ENCODE results near the gene CGREF1. TPM values are rescaled to one million over a fixed set of nuclear protein-coding genes. Genes with fewer than 3 reads are reported as not detected.

The CGREF1 gene
- polyA plus RNA-seq, 4 donors, result 3.8 to 7.8 (median 4.5) TPM

- 63 to 73% (median 63%) methylated on average over 3 of the region's 3 CpGs for WGBS, 3 donors
- FAIRE-seq, result no peak
- H3K4me3 ChIP-seq (ENCODE audit: low read depth in 1 of 3, low read length in 3 of 3), result no peak overlapping the region
- DNase-seq, result no peak
- no peaks in the 10 kb centered on the region for H3K9me3 ChIP-seq (ENCODE audit: control insufficient read depth in 2 of 2, insufficient read depth in 1 of 2, low read depth in 1 of 2, low read length in 1 of 2)
- no peaks in the 10 kb centered on the region for H3K27me3 ChIP-seq (ENCODE audit: control insufficient read depth in 3 of 3, insufficient read depth in 3 of 3, low read length in 3 of 3)
- peaks cover 2 to 91% (median 26%) of the 10 kb centered on the region in 3 donors for H3K36me3 ChIP-seq (ENCODE audit: control insufficient read depth in 3 of 3, insufficient read depth in 2 of 3, low read depth in 1 of 3, low read length in 3 of 3)
- H3K27ac ChIP-seq (ENCODE audit: low read depth in 1 of 3, low read length in 2 of 3), result peak overlapping the region in 1 of 3 donors; percentile 14
- H3K4me1 ChIP-seq (ENCODE audit: control insufficient read depth in 3 of 3, insufficient read depth in 2 of 3, low read depth in 1 of 3, low read length in 2 of 3), result peaks cover 0 to 49% (median 11%) of the 10 kb centered on the region in 3 donors
Measured at GRCh38 chr2:27096748-27097297, 22.1 kb downstream of the CGREF1 start.

- H3K4me3 ChIP-seq (ENCODE audit: low read depth in 1 of 3, low read length in 3 of 3), result peak overlapping the region in 1 of 3 donors; percentile 9
- WGBS, 3 donors, result 33 to 53% (median 47%) methylated on average over 18 of the region's 18 CpGs
- peaks cover 0 to 57% (median 11%) of the 10 kb centered on the region in 3 donors for H3K4me1 ChIP-seq (ENCODE audit: control insufficient read depth in 3 of 3, insufficient read depth in 2 of 3, low read depth in 1 of 3, low read length in 2 of 3)
- DNase-seq, result peak; percentile 74 to 78
- peaks cover 2 to 88% (median 26%) of the 10 kb centered on the region in 3 donors for H3K36me3 ChIP-seq (ENCODE audit: control insufficient read depth in 3 of 3, insufficient read depth in 2 of 3, low read depth in 1 of 3, low read length in 3 of 3)
- peak overlapping the region in 1 of 3 donors; percentile 79 for H3K27ac ChIP-seq (ENCODE audit: low read depth in 1 of 3, low read length in 2 of 3)
- H3K9me3 ChIP-seq (ENCODE audit: control insufficient read depth in 2 of 2, insufficient read depth in 1 of 2, low read depth in 1 of 2, low read length in 1 of 2), result no peaks in the 10 kb centered on the region
- H3K27me3 ChIP-seq (ENCODE audit: control insufficient read depth in 3 of 3, insufficient read depth in 3 of 3, low read length in 3 of 3), result no peaks in the 10 kb centered on the region
- FAIRE-seq, result no peak
Measured at GRCh38 chr2:27095745-27096651, 22.9 kb downstream of the CGREF1 start.

GRCh38 chr2:27095427-27095744, 23.5 kb downstream of the CGREF1 start:
- Histone ChIP-seq H3K4me3 (ENCODE audit: low read depth in 1 of 3, low read length in 3 of 3) (no peak overlapping the region), H3K27ac (ENCODE audit: low read depth in 1 of 3, low read length in 2 of 3) (peak overlapping the region in 1 of 3 donors; percentile 79)
- no peak for DNase-seq

GRCh38 chr2:27094353-27094984, 24.5 kb downstream of the CGREF1 start:
- DNase-seq, result no peak
- H3K4me3 ChIP-seq (ENCODE audit: low read depth in 1 of 3, low read length in 3 of 3), result no peak overlapping the region
- no peaks in the 10 kb centered on the region for H3K9me3 ChIP-seq (ENCODE audit: control insufficient read depth in 2 of 2, insufficient read depth in 1 of 2, low read depth in 1 of 2, low read length in 1 of 2)
- peaks cover 0 to 63% (median 11%) of the 10 kb centered on the region in 3 donors for H3K4me1 ChIP-seq (ENCODE audit: control insufficient read depth in 3 of 3, insufficient read depth in 2 of 3, low read depth in 1 of 3, low read length in 2 of 3)
- peaks cover 0 to 80% (median 17%) of the 10 kb centered on the region in 3 donors for H3K36me3 ChIP-seq (ENCODE audit: control insufficient read depth in 3 of 3, insufficient read depth in 2 of 3, low read depth in 1 of 3, low read length in 3 of 3)
- WGBS, 3 donors, result 80 to 90% (median 85%) methylated on average over 24 of the region's 24 CpGs
- peak overlapping the region in 2 of 3 donors; percentile 14 to 79 for H3K27ac ChIP-seq (ENCODE audit: low read depth in 1 of 3, low read length in 2 of 3)
- no peak for FAIRE-seq
- no peaks in the 10 kb centered on the region for H3K27me3 ChIP-seq (ENCODE audit: control insufficient read depth in 3 of 3, insufficient read depth in 3 of 3, low read length in 3 of 3)

More at GRCh38 chr2:27095427-27095744, 23.5 kb downstream of the CGREF1 start:
- H3K9me3 ChIP-seq (ENCODE audit: control insufficient read depth in 2 of 2, insufficient read depth in 1 of 2, low read depth in 1 of 2, low read length in 1 of 2), result no peaks in the 10 kb centered on the region
- H3K4me1 ChIP-seq (ENCODE audit: control insufficient read depth in 3 of 3, insufficient read depth in 2 of 3, low read depth in 1 of 3, low read length in 2 of 3), result peaks cover 0 to 61% (median 11%) of the 10 kb centered on the region in 3 donors
- no peaks in the 10 kb centered on the region for H3K27me3 ChIP-seq (ENCODE audit: control insufficient read depth in 3 of 3, insufficient read depth in 3 of 3, low read length in 3 of 3)
- WGBS, 3 donors, result 75 to 91% (median 83%) methylated on average over 2 of the region's 2 CpGs
- peaks cover under 1 to 87% (median 25%) of the 10 kb centered on the region in 3 donors for H3K36me3 ChIP-seq (ENCODE audit: control insufficient read depth in 3 of 3, insufficient read depth in 2 of 3, low read depth in 1 of 3, low read length in 3 of 3)
- FAIRE-seq, result no peak

GRCh38 chr2:27093430-27094352, 25.2 kb downstream of the CGREF1 start:
- Histone ChIP-seq H3K27me3 (ENCODE audit: control insufficient read depth in 3 of 3, insufficient read depth in 3 of 3, low read length in 3 of 3) (no peaks in the 10 kb centered on the region), H3K27ac (ENCODE audit: low read depth in 1 of 3, low read length in 2 of 3) (peak overlapping the region; percentile 16 to 83 (median 79)), H3K9me3 (ENCODE audit: control insufficient read depth in 2 of 2, insufficient read depth in 1 of 2, low read depth in 1 of 2, low read length in 1 of 2) (no peaks in the 10 kb centered on the region), H3K36me3 (ENCODE audit: control insufficient read depth in 3 of 3, insufficient read depth in 2 of 3, low read depth in 1 of 3, low read length in 3 of 3) (peaks cover 0 to 80% (median 9%) of the 10 kb centered on the region in 3 donors), H3K4me1 (ENCODE audit: control insufficient read depth in 3 of 3, insufficient read depth in 2 of 3, low read depth in 1 of 3, low read length in 2 of 3) (peaks cover 0 to 69% (median 11%) of the 10 kb centered on the region in 3 donors), H3K4me3 (ENCODE audit: low read depth in 1 of 3, low read length in 3 of 3) (no peak overlapping the region)
- 41 to 73% (median 52%) methylated on average over 6 of the region's 6 CpGs for WGBS, 3 donors
- DNase-seq (peak; percentile 78 to 80), FAIRE-seq (no peak)

GRCh38 chr2:27092696-27093429, 26.1 kb downstream of the CGREF1 start:
- Histone ChIP-seq H3K4me3 (ENCODE audit: low read depth in 1 of 3, low read length in 3 of 3) (no peak overlapping the region), H3K27me3 (ENCODE audit: control insufficient read depth in 3 of 3, insufficient read depth in 3 of 3, low read length in 3 of 3) (no peaks in the 10 kb centered on the region), H3K27ac (ENCODE audit: low read depth in 1 of 3, low read length in 2 of 3) (peak overlapping the region; percentile 52 to 83 (median 79)), H3K4me1 (ENCODE audit: control insufficient read depth in 3 of 3, insufficient read depth in 2 of 3, low read depth in 1 of 3, low read length in 2 of 3) (peaks cover 0 to 69% (median 11%) of the 10 kb centered on the region in 3 donors), H3K9me3 (ENCODE audit: control insufficient read depth in 2 of 2, insufficient read depth in 1 of 2, low read depth in 1 of 2, low read length in 1 of 2) (no peaks in the 10 kb centered on the region), H3K36me3 (ENCODE audit: control insufficient read depth in 3 of 3, insufficient read depth in 2 of 3, low read depth in 1 of 3, low read length in 3 of 3) (peaks cover 0 to 72% (median 9%) of the 10 kb centered on the region in 3 donors)
- 20 to 52% (median 29%) methylated on average over 10 of the region's 10 CpGs for WGBS, 3 donors
- DNase-seq, result peak; percentile 93 to 98
- no peak for FAIRE-seq
